ENCODE measurements around the gene RALGPS2.

Gene RALGPS2

DNA sequence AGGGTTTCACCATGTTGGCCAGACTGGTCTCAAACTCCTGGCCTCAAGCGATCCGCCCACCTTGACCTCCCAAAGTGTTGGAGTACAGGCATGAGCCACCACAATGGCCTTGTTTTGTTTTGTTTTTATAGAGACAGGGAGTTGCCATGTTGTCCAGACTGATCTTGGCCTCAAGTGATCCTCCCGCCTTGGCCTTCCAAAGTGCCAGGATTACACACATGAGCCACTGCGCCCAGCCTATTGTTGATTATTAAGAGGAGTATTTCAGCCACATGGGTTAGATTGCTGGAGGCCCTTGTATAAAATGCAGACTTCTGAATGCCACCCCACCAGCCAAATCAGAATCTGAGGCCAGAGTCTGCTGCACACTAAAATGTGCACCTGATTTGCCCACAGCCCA, 203.0 kb downstream of the RALGPS2 start:
- H3K27ac Mint-ChIP-seq = no peak overlapping the region
- no peaks in the 10 kb centered on the region for H3K9me3 Mint-ChIP-seq
- no peak overlapping the region for H3K4me3 Mint-ChIP-seq
- no peaks in the 10 kb centered on the region for H3K36me3 Mint-ChIP-seq
- DNase-seq (ENCODE audit: low spot score in 2 of 2) (no peak), ATAC-seq (no peak)
- no peaks in the 10 kb centered on the region for H3K4me1 Mint-ChIP-seq

DNA sequence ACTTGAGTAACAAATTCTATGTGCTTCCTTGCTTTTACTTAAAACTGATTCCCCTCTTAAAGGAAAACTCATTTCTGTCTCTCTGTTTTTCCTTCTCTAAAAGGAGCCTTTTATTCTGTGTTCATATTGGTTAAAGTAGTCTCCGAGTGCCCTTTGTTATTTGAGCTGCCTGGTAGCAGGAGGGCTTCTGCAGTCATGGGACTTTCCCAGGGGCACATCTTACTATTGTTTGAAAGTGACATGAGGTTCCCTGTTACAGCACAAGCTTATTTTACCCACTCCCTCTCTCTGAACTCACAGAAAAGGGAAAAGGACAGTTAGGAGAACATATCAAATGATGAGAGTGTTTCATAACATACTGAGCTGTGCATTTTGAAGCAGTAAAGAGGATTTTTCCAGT, 203.9 kb downstream of the RALGPS2 start:
- no peak overlapping the region for H3K4me3 Mint-ChIP-seq
- no peak overlapping the region for H3K27ac Mint-ChIP-seq

DNA sequence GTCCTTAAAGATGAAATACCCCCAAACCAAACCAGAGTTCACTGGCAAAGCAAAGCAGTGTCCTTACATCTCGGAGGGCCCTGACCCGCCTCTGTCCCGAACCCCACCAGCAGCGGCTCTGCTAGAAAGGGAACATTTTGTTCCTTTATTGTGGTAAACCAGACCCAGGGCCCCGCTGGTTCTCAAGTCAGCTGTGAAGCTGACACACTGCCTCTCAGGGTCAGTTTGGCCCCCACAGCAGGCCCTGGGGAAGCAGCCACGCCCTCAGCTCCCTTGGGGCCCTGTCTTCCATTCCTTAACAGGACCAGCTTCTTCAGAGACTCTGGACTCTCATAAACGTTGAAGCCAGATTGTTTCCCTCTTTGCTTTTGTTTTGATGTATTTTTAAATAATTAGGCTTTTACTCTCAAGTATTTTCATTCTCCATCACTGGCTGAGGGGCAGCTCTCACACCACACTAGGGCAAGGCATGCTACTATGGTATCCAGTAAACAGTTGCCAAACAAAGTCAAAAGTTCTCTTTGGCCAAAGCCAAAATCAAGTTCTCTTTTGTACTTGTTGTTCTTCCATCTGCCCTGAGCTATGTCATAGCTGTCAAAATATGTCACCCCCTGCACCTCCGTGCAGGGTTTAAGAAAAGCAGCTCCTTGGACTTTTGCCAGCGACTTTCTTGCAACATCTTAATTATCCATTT, 207.0 kb downstream of the RALGPS2 start:
- Mint-ChIP-seq H3K4me3 (no peak overlapping the region), H3K36me3 (no peaks in the 10 kb centered on the region), H3K9me3 (no peaks in the 10 kb centered on the region), H3K4me1 (no peaks in the 10 kb centered on the region), H3K27ac (no peak overlapping the region)
- ATAC-seq (no peak), DNase-seq (ENCODE audit: low spot score in 2 of 2) (no peak)

More for the DNA sequence above, 203.9 kb downstream of the RALGPS2 start:
- no peaks in the 10 kb centered on the region for H3K4me1 Mint-ChIP-seq
- no peaks in the 10 kb centered on the region for H3K36me3 Mint-ChIP-seq
- DNase-seq (ENCODE audit: low spot score in 2 of 2) (no peak), ATAC-seq (no peak)
- no peaks in the 10 kb centered on the region for H3K9me3 Mint-ChIP-seq

DNA sequence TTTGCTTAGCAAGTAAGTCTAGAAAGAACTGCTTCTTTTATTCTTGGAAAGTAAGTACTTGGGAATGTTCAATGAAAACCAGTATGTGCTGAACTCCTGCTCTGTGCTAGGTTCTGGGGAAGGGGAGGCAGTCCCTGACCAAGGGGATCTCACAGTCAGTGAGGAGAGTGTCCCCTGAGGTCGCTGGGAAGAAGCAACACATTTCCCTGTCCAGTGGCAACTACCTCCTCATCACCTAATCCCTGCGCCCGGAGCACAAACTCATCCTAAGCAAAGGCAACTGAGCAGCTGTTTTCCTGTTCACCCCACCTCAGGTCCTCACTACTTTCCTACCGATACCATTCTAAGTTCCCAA, 207.5 kb downstream of the RALGPS2 start:
- H3K4me3 Mint-ChIP-seq = no peak overlapping the region
- no peaks in the 10 kb centered on the region for H3K9me3 Mint-ChIP-seq
- no peak for ATAC-seq
- DNase-seq (ENCODE audit: low spot score in 2 of 2) = no peak
- no peak overlapping the region for H3K27ac Mint-ChIP-seq
- no peaks in the 10 kb centered on the region for H3K4me1 Mint-ChIP-seq
- no peaks in the 10 kb centered on the region for H3K36me3 Mint-ChIP-seq

DNA sequence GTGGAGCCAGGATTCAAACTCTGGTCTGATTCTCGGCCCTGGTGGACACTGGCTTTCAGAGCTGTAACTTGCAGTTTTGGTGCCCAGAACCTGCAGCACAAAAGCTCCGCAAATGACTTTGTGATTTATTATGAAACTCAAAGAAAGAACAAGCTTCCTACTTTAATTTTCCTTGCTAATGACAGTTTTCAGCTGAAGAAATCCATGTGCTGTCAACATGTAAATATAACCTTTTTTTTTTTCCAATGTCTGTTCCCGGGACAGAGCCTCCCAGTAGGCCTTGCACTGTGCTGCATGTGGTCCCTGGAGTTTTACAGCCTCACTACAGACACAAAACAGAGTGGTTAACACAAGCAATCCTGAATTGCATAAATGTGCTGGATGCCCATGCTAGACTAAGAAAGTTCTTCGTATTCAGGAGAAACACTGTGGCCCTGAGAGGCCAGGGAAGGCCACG, 208.1 kb downstream of the RALGPS2 start:
- H3K4me1 Mint-ChIP-seq = no peaks in the 10 kb centered on the region
- no peaks in the 10 kb centered on the region for H3K9me3 Mint-ChIP-seq
- H3K4me3 Mint-ChIP-seq = no peak overlapping the region
- no peak overlapping the region for H3K27ac Mint-ChIP-seq
- no peaks in the 10 kb centered on the region for H3K36me3 Mint-ChIP-seq
- no peak for ATAC-seq
- DNase-seq (ENCODE audit: low spot score in 2 of 2) = no peak

- Mint-ChIP-seq H3K36me3 (no peaks in the 10 kb centered on the region), H3K4me1 (no peaks in the 10 kb centered on the region), H3K9me3 (no peaks in the 10 kb centered on the region), H3K27ac (no peak overlapping the region), H3K4me3 (no peak overlapping the region)
- DNase-seq (ENCODE audit: low spot score in 2 of 2) (no peak), ATAC-seq (no peak)
These were observed 208.9 kb downstream of the RALGPS2 start for GRCh38 chr1:178933709-178934490.

GRCh38 chr1:178934546-178934945, 209.5 kb downstream of the RALGPS2 start:
- Mint-ChIP-seq H3K4me1 (no peaks in the 10 kb centered on the region), H3K36me3 (no peaks in the 10 kb centered on the region), H3K9me3 (no peaks in the 10 kb centered on the region), H3K27ac (no peak overlapping the region), H3K4me3 (no peak overlapping the region)
- DNase-seq (ENCODE audit: low spot score in 2 of 2) (no peak), ATAC-seq (no peak)

DNA sequence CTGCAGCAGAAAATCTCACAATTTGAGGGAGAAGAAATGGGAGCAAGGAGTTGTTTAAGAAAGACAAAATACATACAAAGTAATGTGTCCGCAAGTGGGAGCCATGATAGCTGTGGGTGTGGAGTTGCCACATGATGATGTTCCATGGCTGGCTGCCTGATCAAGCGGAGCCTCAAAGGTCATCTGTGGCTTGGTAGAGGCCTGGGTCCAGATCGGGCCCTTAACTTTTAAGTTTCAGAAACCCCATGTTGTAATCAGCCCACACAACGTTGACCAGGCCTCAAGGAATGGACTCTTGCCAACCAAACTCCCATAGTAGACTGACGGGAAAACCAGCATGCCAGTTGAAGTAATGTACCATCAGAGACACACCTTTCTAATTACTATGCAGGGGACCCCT, 210.6 kb downstream of the RALGPS2 start:
- no peak for ATAC-seq
- Mint-ChIP-seq H3K9me3 (no peaks in the 10 kb centered on the region), H3K4me3 (no peak overlapping the region), H3K27ac (no peak overlapping the region), H3K4me1 (no peaks in the 10 kb centered on the region), H3K36me3 (no peaks in the 10 kb centered on the region)
- DNase-seq (ENCODE audit: low spot score in 2 of 2) = no peak

- Mint-ChIP-seq H3K36me3 (no peaks in the 10 kb centered on the region), H3K4me3 (no peak overlapping the region), H3K4me1 (peaks cover 10% of the 10 kb centered on the region), H3K27ac (no peak overlapping the region), H3K9me3 (no peaks in the 10 kb centered on the region)
- no peak for ATAC-seq
- DNase-seq (ENCODE audit: low spot score in 2 of 2) = peak in 1 of 2 donors; percentile 20
These were observed 212.7 kb downstream of the RALGPS2 start for GRCh38 chr1:178937695-178938094.

- H3K9me3 Mint-ChIP-seq = no peaks in the 10 kb centered on the region
- H3K4me1 Mint-ChIP-seq = peaks cover 13% of the 10 kb centered on the region
- ATAC-seq (peak; percentile 20), DNase-seq (ENCODE audit: low spot score in 2 of 2) (peak in 1 of 2 donors; percentile 33)
- H3K27ac Mint-ChIP-seq = no peak overlapping the region
- no peaks in the 10 kb centered on the region for H3K36me3 Mint-ChIP-seq
- no peak overlapping the region for H3K4me3 Mint-ChIP-seq
These were observed 213.3 kb downstream of the RALGPS2 start for GRCh38 chr1:178938101-178938958.

GRCh38 chr1:178938959-178939317, 213.9 kb downstream of the RALGPS2 start:
- peaks cover 13% of the 10 kb centered on the region for H3K4me1 Mint-ChIP-seq
- DNase-seq (ENCODE audit: low spot score in 2 of 2) (peak in 1 of 2 donors; percentile 15), ATAC-seq (no peak)
- no peaks in the 10 kb centered on the region for H3K9me3 Mint-ChIP-seq
- no peaks in the 10 kb centered on the region for H3K36me3 Mint-ChIP-seq
- no peak overlapping the region for H3K4me3 Mint-ChIP-seq
- H3K27ac Mint-ChIP-seq = no peak overlapping the region

- H3K36me3 Mint-ChIP-seq = no peaks in the 10 kb centered on the region
- ATAC-seq (no peak), DNase-seq (ENCODE audit: low spot score in 2 of 2) (peak in 1 of 2 donors; percentile 43)
- no peak overlapping the region for H3K27ac Mint-ChIP-seq
- H3K4me3 Mint-ChIP-seq = no peak overlapping the region
- no peaks in the 10 kb centered on the region for H3K9me3 Mint-ChIP-seq
- H3K4me1 Mint-ChIP-seq = peaks cover 13% of the 10 kb centered on the region
These were observed 214.5 kb downstream of the RALGPS2 start for GRCh38 chr1:178939338-178940067.

DNA sequence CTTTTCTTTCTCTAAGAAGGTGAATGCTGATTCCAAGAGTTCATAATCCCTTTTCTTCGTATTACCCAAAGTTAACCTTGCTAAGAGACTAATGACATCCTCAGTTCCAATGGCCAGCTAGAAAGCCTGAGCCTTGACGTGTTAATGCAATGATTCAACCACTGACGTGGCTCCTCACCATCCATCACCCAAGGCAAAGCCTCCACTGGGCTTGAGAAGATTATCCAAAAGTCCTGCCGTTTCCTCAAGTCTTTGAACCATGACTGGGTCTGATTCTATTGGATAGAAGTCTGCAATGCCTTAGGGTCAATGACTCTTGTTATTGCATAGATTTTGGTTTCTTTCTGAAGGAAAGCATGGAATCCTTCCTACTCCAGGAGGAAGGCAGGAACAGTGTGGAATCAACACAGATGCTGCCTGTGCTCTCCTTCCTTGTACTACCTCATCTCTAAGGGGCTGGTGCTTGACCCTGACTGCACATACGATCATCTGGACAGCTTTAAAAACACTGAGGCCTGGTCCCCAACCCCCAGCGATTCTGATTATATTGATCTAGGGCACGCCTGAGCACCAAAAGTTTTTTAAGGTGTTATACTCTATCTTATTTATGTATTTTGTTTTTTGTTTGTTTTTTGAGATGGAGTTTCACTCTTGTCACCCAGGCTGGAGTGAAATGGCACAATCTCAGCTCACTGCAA, 215.2 kb downstream of the RALGPS2 start:
- DNase-seq (ENCODE audit: low spot score in 2 of 2) (peak in 1 of 2 donors; percentile 17), ATAC-seq (no peak)
- Mint-ChIP-seq H3K4me3 (no peak overlapping the region), H3K9me3 (no peaks in the 10 kb centered on the region), H3K27ac (no peak overlapping the region), H3K4me1 (peaks cover 13% of the 10 kb centered on the region), H3K36me3 (no peaks in the 10 kb centered on the region)

DNA sequence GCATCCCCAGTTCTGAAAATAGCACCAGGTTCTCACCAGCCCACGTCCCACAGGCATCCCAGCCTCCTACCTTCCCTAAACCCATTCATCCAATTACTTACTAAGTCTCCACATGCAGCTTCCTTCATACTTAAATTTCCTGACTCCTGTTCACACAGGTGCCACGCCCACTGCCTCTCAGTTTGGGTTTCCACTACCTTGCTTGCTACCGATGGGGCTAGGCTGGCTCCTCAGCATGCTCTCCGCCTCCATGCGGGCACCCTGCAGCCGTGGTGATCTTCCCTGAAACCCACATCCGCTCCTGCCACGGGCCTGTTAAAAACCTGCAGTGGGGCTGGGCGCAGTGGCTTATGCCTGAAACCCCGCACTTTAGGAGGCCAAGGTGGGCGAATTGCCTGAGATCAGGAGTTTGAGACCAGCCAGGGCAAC, 216.2 kb downstream of the RALGPS2 start:
- no peak overlapping the region for H3K4me3 Mint-ChIP-seq
- peaks cover 13% of the 10 kb centered on the region for H3K4me1 Mint-ChIP-seq
- H3K27ac Mint-ChIP-seq = no peak overlapping the region
- DNase-seq (ENCODE audit: low spot score in 2 of 2) (peak in 1 of 2 donors; percentile 28), ATAC-seq (no peak)
- H3K9me3 Mint-ChIP-seq = no peaks in the 10 kb centered on the region
- H3K36me3 Mint-ChIP-seq = no peaks in the 10 kb centered on the region

All from stimulated activated effector memory CD8-positive, alpha-beta T cell treated with anti-CD3 and anti-CD28 coated beads, Interleukin-12 subunit alpha, Interleukin-12 subunit beta, amount 100 ng/mL, for 72 hours (primary cell).